ENCODE data around the gene SMIM23. TPM values are rescaled to one million over a fixed set of nuclear protein-coding genes. Genes with fewer than 3 reads are reported as not detected.

SMIM23 gene
- total and polyA plus RNA-seq, 2 experiments from 2014 or later, result not detected

DNA sequence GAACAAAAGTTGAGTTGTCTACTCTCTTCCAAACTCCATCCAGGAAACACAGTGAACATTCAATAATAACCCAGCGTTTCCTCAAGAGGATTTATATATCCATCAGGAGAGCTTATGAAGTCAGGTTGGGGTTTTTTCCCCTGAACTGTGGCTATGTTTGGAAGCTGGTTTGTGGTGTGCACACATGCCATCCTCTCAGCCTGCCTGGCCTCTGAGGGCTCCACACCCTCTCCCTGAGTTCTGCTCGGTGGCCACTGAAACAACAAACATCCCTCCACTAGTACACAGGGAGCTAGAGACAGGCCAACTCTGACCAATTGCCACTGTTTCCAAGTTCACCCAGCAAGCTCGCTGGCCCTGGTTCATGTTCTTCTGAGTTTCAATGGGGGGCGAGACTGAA lies 35.7 kb downstream of the SMIM23 start:
- Histone ChIP-seq H3K4me2 (no peak overlapping the region), H4K20me1 (ENCODE audit: insufficient read depth, poor library complexity, severe bottlenecking) (no peaks in the 10 kb centered on the region), H3K27me3 (no peaks in the 10 kb centered on the region), H3K36me3 (replicated peaks; ENCODE audit: insufficient read depth, low read depth) (no peaks in the 10 kb centered on the region), H3K27ac (no peak overlapping the region), H3K79me2 (no peaks in the 10 kb centered on the region), H3K4me1 (ENCODE audit: insufficient read depth) (no peaks in the 10 kb centered on the region), H2AFZ (no peak overlapping the region), H3K4me3 (no peak overlapping the region), H3K9me2 (replicated peaks; ENCODE audit: insufficient read depth) (no peaks in the 10 kb centered on the region), H3K9me3 (ENCODE audit: low read depth) (no peaks in the 10 kb centered on the region)
- TF ChIP-seq EZH2 (IDR thresholded peaks at IDR 0.05; ENCODE audit: borderline replicate concordance), result no peak
- TF ChIP-seq CTCF (IDR thresholded peaks at IDR 0.05; ENCODE audit: poor library complexity), result no peak
- TF ChIP-seq EZH2phosphoT487 (IDR thresholded peaks at IDR 0.05; ENCODE audit: low read depth, severe bottlenecking, unreplicated experiment), result no peak
- DNase-seq (ENCODE audit: low spot score), result no peak
- 94% methylated on average over 4 of the region's 4 CpGs for WGBS (ENCODE audit: low lambda C conversion rate, missing lambda C conversion rate)

GRCh38 chr5:171823269-171823668 lies 37.7 kb downstream of the SMIM23 start:
- DNase-seq (ENCODE audit: low spot score), result peak; percentile 40
- H3K4me2 ChIP-seq, result no peak overlapping the region
- no peak for TF ChIP-seq CTCF (IDR thresholded peaks at IDR 0.05; ENCODE audit: poor library complexity)
- no peak for TF ChIP-seq EZH2phosphoT487 (IDR thresholded peaks at IDR 0.05; ENCODE audit: low read depth, severe bottlenecking, unreplicated experiment)
- TF ChIP-seq EZH2 (IDR thresholded peaks at IDR 0.05; ENCODE audit: borderline replicate concordance), result no peak

GRCh38 chr5:171825051-171825450 lies 39.4 kb downstream of the SMIM23 start:
- Histone ChIP-seq H3K4me2 (no peak overlapping the region), H3K36me3 (replicated peaks; ENCODE audit: insufficient read depth, low read depth) (no peaks in the 10 kb centered on the region), H3K9me3 (ENCODE audit: low read depth) (no peaks in the 10 kb centered on the region), H3K27ac (no peak overlapping the region), H3K4me1 (ENCODE audit: insufficient read depth) (no peaks in the 10 kb centered on the region), H4K20me1 (ENCODE audit: insufficient read depth, poor library complexity, severe bottlenecking) (no peaks in the 10 kb centered on the region), H3K79me2 (no peaks in the 10 kb centered on the region), H3K9me2 (replicated peaks; ENCODE audit: insufficient read depth) (no peaks in the 10 kb centered on the region), H3K27me3 (no peaks in the 10 kb centered on the region), H2AFZ (no peak overlapping the region), H3K4me3 (no peak overlapping the region)
- TF ChIP-seq EZH2phosphoT487 (IDR thresholded peaks at IDR 0.05; ENCODE audit: low read depth, severe bottlenecking, unreplicated experiment), result no peak
- no peak for TF ChIP-seq EZH2 (IDR thresholded peaks at IDR 0.05; ENCODE audit: borderline replicate concordance)
- TF ChIP-seq CTCF (IDR thresholded peaks at IDR 0.05; ENCODE audit: poor library complexity), result no peak
- DNase-seq (ENCODE audit: low spot score), result no peak
- 93% methylated on average over 3 of the region's 3 CpGs for WGBS (ENCODE audit: low lambda C conversion rate, missing lambda C conversion rate)

More at GRCh38 chr5:171823269-171823668, 37.7 kb downstream of the SMIM23 start:
- no peaks in the 10 kb centered on the region for H4K20me1 ChIP-seq (ENCODE audit: insufficient read depth, poor library complexity, severe bottlenecking)
- H3K79me2 ChIP-seq, result no peaks in the 10 kb centered on the region
- WGBS (ENCODE audit: low lambda C conversion rate, missing lambda C conversion rate), result 55% methylated on average over 4 of the region's 5 CpGs
- no peaks in the 10 kb centered on the region for H3K9me3 ChIP-seq (ENCODE audit: low read depth)
- no peaks in the 10 kb centered on the region for H3K9me2 ChIP-seq (replicated peaks; ENCODE audit: insufficient read depth)
- no peak overlapping the region for H2AFZ ChIP-seq
- no peaks in the 10 kb centered on the region for H3K27me3 ChIP-seq
- no peaks in the 10 kb centered on the region for H3K36me3 ChIP-seq (replicated peaks; ENCODE audit: insufficient read depth, low read depth)
- no peak overlapping the region for H3K4me3 ChIP-seq
- no peaks in the 10 kb centered on the region for H3K4me1 ChIP-seq (ENCODE audit: insufficient read depth)
- no peak overlapping the region for H3K27ac ChIP-seq

DNA sequence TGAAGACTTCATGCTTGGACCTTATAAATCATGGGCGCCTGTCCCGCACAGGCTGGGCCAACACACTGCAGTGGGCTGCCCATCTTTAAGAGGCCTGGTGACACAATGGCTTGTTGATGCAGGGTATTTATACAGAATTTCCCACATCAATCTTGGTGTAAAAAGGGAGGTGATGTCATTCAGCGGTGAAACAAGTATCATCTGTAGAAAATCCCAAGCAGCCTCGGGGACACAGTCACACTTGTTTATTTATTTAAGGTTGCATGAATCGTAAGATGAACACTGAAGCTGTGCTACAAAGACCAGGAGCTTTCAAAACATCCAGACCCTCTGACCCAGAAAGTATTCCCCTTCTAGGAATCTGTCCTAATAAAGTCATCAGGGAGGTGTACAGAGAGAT lies 40.5 kb downstream of the SMIM23 start:
- Histone ChIP-seq H3K36me3 (replicated peaks; ENCODE audit: insufficient read depth, low read depth) (no peaks in the 10 kb centered on the region), H4K20me1 (ENCODE audit: insufficient read depth, poor library complexity, severe bottlenecking) (no peaks in the 10 kb centered on the region), H3K79me2 (no peaks in the 10 kb centered on the region), H2AFZ (no peak overlapping the region), H3K27me3 (no peaks in the 10 kb centered on the region), H3K9me3 (ENCODE audit: low read depth) (no peaks in the 10 kb centered on the region), H3K4me1 (ENCODE audit: insufficient read depth) (no peaks in the 10 kb centered on the region), H3K9me2 (replicated peaks; ENCODE audit: insufficient read depth) (no peaks in the 10 kb centered on the region), H3K4me2 (no peak overlapping the region), H3K27ac (no peak overlapping the region), H3K4me3 (no peak overlapping the region)
- 76% methylated on average over 5 of the region's 5 CpGs for WGBS (ENCODE audit: low lambda C conversion rate, missing lambda C conversion rate)
- TF ChIP-seq CTCF (IDR thresholded peaks at IDR 0.05; ENCODE audit: poor library complexity), result no peak
- no peak for TF ChIP-seq EZH2phosphoT487 (IDR thresholded peaks at IDR 0.05; ENCODE audit: low read depth, severe bottlenecking, unreplicated experiment)
- TF ChIP-seq EZH2 (IDR thresholded peaks at IDR 0.05; ENCODE audit: borderline replicate concordance), result no peak
- no peak for DNase-seq (ENCODE audit: low spot score)
